AG09319 (cell line): ENCODE results near the gene CD72.

ENCODE experiments used
- DNase-seq: peaks from one replicate; pipeline ENCODE4 v3.0.0-alpha.2; 2010; ENCODE audit warnings: low read depth; ENCODE audit errors: extremely low read depth
- CTCF ChIP-seq: IDR thresholded peaks from 2 replicates; pipeline ENCODE4 v1.5.1; 2011; ENCODE audit warnings: low read depth, mild to moderate bottlenecking, inconsistent platforms, low read length, moderate library complexity

Gene CD72, protein sequence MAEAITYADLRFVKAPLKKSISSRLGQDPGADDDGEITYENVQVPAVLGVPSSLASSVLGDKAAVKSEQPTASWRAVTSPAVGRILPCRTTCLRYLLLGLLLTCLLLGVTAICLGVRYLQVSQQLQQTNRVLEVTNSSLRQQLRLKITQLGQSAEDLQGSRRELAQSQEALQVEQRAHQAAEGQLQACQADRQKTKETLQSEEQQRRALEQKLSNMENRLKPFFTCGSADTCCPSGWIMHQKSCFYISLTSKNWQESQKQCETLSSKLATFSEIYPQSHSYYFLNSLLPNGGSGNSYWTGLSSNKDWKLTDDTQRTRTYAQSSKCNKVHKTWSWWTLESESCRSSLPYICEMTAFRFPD

DNA sequence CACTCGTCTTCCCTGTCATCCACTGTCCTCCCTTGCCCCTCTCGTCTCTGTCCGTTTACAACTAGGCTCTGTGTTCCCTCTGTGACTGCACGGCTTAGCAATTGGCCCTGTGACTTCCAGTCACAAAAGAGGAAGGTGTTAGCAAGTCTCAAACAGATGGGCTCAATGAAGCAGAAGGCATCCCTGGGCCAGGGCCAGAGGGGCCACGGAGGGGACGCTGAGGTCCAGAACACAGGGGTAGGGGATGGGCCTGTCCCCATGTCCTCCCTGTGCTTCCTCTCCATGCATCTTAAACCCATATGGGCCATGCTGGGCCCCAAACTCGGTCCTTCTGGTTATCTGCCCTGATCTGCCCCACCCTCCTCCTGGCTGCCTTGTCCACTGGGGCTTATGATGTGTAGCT is at the start of gene CD72:
TSS of gene CD72 (minus strand) at position 89 of the 403 bp plus-strand sequence. CDS start 110 bp downstream, outside the sequence.
- no peak for DNase-seq
- TF ChIP-seq CTCF = no peak

GRCh38 chr9:35667939-35668338 is 49.7 kb upstream of the CD72 start:
- no peak for DNase-seq
- TF ChIP-seq CTCF = no peak

GRCh38 chr9:35666549-35666948 is 48.3 kb upstream of the CD72 start:
- TF ChIP-seq CTCF = no peak
- DNase-seq = no peak

GRCh38 chr9:35666045-35666444 is 47.8 kb upstream of the CD72 start:
- no peak for TF ChIP-seq CTCF
- DNase-seq = no peak

DNA sequence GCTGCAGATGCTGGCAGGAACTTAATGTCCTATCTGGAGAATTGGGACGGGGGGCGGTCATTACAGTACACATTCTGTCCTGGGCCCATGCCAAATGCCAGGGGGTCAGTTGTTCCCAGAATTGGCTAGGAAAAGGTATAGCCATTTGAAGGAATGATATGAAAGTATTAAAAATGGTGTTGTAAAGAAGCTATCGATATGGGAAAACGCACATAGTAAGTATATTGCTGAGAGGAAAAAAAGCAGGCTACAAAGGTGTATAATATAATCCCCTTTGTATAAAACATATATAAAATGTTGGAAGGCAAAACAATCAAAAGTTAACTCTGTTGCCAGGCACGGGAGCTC is 47.2 kb upstream of the CD72 start:
- DNase-seq = no peak
- TF ChIP-seq CTCF = no peak

DNA sequence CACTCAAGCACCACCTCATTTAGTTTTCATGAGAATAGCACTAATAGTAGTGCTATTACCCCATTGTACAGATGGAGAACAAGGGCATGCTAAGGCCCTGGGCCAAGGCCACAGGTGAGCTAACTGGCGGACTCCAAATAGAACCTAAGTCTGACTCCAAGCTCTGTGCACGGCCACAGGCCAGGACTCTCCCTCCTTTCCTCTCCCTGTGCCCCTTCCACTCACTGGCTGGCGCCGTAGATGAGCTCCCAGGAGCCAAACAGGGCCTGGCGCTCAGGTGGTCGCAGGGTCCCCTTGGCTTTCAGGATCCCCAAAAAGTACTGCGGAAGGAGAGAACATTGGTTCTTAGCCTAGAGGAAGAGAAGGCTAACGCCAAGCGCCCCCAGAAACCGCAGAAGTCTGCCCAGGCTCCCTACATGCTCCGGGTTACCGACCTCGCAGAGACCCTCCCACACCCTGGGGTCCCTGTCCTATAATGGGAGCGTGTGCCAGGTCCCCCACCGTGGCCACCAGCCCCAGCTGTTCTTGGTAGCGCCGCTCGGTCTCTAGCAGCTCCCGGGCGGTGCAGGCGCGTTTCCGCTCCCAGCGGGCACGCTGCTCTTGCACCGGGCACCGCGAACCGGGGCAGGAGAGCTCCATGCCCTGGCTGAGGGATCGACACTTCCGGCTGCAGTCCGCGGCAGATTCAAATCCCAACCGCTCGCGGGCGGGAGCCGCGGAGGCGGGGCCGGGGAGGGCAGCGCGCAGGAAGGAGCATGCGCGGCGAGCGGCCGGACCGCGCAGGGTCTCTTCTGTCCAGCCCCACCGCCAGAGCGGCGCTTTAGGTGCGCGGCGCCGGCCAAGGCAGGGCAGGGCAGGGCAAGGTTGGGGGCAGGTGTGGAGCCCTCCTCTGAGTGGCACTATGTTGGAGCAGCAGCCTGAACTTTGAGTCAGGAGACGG is 46.6 kb upstream of the CD72 start, which contains the start of gene ARHGEF39:
TSS of gene ARHGEF39 (minus strand) at position 665 of the 940 bp plus-strand sequence. CDS start at position 639, 26 bp downstream.
- TF ChIP-seq CTCF = peak; percentile 23

GRCh38 chr9:35662437-35662836 is 44.2 kb upstream of the CD72 start:
- no peak for TF ChIP-seq CTCF
- DNase-seq = no peak

More for the DNA sequence above, 46.6 kb upstream of the CD72 start, which contains the start of gene ARHGEF39:
- no peak for DNase-seq
